ENCODE measurements around the gene HMGB4.

Gene HMGB4

DNA sequence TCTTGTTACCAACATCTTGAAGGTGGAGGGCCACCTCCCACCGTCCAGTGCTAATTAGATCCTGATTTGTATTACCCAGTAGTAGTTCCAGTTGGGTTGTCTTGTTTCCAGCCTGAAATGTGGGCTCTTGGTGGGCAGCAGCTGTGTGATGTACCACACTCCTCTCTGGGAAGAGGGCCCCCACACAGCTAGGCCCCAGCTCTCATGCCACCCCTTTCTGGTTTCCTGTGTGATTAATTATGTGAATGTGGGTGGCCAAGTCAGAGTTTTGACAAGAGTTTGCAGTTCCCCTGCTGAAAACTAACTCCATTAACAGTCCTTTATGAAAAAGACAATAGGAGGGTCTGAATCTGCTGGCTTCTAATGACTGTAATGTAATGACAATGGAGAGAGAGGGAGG, 3.8 kb downstream of the HMGB4 start:
- Histone ChIP-seq H3K9ac (ENCODE audit: low read depth, low read length, poor library complexity, severe bottlenecking) (no peak overlapping the region), H3K4me1 (ENCODE audit: insufficient read depth, low read length, poor library complexity, severe bottlenecking) (no peaks in the 10 kb centered on the region), H3K79me2 (ENCODE audit: insufficient read depth, low read length) (no peaks in the 10 kb centered on the region), H3F3A (ENCODE audit: low read depth) (no peaks in the 10 kb centered on the region), H3K9me2 (replicated peaks; ENCODE audit: low read depth, low read length) (no peaks in the 10 kb centered on the region), H3K4me2 (ENCODE audit: low read depth, low read length, poor library complexity, severe bottlenecking) (no peak overlapping the region), H3K4me3 (ENCODE audit: low read length, poor library complexity, severe bottlenecking) (no peak overlapping the region), H3K36me3 (ENCODE audit: insufficient read depth, low read length) (no peaks in the 10 kb centered on the region), H3K27me3 (ENCODE audit: insufficient read depth, low read length, poor library complexity, severe bottlenecking) (no peaks in the 10 kb centered on the region), H3K9me3 (ENCODE audit: insufficient read depth, low read depth, low read length) (no peaks in the 10 kb centered on the region), H4K20me1 (ENCODE audit: insufficient read depth, low read length, poor library complexity, severe bottlenecking) (no peaks in the 10 kb centered on the region), H2AFZ (ENCODE audit: low read length) (no peak overlapping the region)
- no peak for TF ChIP-seq EZH2phosphoT487 (IDR thresholded peaks at IDR 0.05; ENCODE audit: borderline replicate concordance)
- TF ChIP-seq, protein P1, sequence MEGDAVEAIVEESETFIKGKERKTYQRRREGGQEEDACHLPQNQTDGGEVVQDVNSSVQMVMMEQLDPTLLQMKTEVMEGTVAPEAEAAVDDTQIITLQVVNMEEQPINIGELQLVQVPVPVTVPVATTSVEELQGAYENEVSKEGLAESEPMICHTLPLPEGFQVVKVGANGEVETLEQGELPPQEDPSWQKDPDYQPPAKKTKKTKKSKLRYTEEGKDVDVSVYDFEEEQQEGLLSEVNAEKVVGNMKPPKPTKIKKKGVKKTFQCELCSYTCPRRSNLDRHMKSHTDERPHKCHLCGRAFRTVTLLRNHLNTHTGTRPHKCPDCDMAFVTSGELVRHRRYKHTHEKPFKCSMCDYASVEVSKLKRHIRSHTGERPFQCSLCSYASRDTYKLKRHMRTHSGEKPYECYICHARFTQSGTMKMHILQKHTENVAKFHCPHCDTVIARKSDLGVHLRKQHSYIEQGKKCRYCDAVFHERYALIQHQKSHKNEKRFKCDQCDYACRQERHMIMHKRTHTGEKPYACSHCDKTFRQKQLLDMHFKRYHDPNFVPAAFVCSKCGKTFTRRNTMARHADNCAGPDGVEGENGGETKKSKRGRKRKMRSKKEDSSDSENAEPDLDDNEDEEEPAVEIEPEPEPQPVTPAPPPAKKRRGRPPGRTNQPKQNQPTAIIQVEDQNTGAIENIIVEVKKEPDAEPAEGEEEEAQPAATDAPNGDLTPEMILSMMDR (conservative IDR thresholded peaks at IDR 0.05; ENCODE audit: low read length), result no peak

DNA sequence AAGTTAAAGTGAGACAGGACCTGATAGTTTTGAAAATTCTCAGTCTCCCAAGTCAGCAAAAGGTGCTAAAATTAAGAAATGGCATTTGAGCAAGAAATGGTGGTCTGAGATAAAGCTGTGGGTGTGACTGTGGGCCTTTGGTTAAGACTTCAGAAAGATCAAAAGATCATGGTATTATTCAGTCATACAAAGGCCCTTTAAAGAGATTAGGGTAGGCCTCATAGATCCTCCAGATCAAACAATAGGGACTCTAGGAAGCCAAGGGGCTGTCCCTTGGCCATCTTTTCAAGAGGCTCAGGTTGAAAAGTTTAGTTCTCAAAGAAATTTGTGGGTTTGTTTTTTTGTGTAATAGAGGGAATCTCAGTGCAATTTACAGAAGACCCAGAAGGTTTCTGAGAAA, 8.4 kb downstream of the HMGB4 start:
- H3F3A ChIP-seq (ENCODE audit: low read depth), result no peaks in the 10 kb centered on the region
- H3K4me2 ChIP-seq (ENCODE audit: low read depth, low read length, poor library complexity, severe bottlenecking), result no peak overlapping the region
- H3K9me3 ChIP-seq (ENCODE audit: insufficient read depth, low read depth, low read length), result no peaks in the 10 kb centered on the region
- no peak for TF ChIP-seq EZH2phosphoT487 (IDR thresholded peaks at IDR 0.05; ENCODE audit: borderline replicate concordance)
- TF ChIP-seq, protein P1 (conservative IDR thresholded peaks at IDR 0.05; ENCODE audit: low read length), result no peak
- H3K4me1 ChIP-seq (ENCODE audit: insufficient read depth, low read length, poor library complexity, severe bottlenecking), result no peaks in the 10 kb centered on the region
- H3K36me3 ChIP-seq (ENCODE audit: insufficient read depth, low read length), result no peaks in the 10 kb centered on the region
- no peak overlapping the region for H2AFZ ChIP-seq (ENCODE audit: low read length)
- H3K4me3 ChIP-seq (ENCODE audit: low read length, poor library complexity, severe bottlenecking), result no peak overlapping the region
- H3K27me3 ChIP-seq (ENCODE audit: insufficient read depth, low read length, poor library complexity, severe bottlenecking), result no peaks in the 10 kb centered on the region
- no peaks in the 10 kb centered on the region for H3K79me2 ChIP-seq (ENCODE audit: insufficient read depth, low read length)
- H3K9ac ChIP-seq (ENCODE audit: low read depth, low read length, poor library complexity, severe bottlenecking), result no peak overlapping the region
- H3K9me2 ChIP-seq (replicated peaks; ENCODE audit: low read depth, low read length), result no peaks in the 10 kb centered on the region
- H4K20me1 ChIP-seq (ENCODE audit: insufficient read depth, low read length, poor library complexity, severe bottlenecking), result no peaks in the 10 kb centered on the region

DNA sequence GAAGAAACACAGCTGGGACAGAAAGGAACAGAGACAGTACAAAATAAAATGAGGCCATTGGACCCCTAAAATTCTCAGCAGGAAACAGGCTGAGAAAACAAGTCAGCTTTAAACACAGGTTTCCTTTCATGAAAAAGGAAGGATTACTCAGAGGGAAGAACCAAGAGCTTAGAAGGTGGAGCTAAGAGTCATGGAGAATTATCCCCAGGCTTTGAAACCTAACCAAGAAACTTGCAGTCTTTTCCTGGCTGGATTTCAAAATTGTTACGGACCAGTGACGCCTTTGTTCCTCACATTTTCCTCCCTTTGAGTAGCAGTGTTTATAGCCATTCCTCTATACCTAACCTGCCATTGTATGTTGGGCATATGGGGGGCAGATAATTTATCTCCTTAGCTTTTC, 8.8 kb downstream of the HMGB4 start:
- no peaks in the 10 kb centered on the region for H3K9me3 ChIP-seq (ENCODE audit: insufficient read depth, low read depth, low read length)
- no peak overlapping the region for H2AFZ ChIP-seq (ENCODE audit: low read length)
- no peaks in the 10 kb centered on the region for H4K20me1 ChIP-seq (ENCODE audit: insufficient read depth, low read length, poor library complexity, severe bottlenecking)
- no peaks in the 10 kb centered on the region for H3K4me1 ChIP-seq (ENCODE audit: insufficient read depth, low read length, poor library complexity, severe bottlenecking)
- H3K27me3 ChIP-seq (ENCODE audit: insufficient read depth, low read length, poor library complexity, severe bottlenecking), result no peaks in the 10 kb centered on the region
- no peaks in the 10 kb centered on the region for H3K79me2 ChIP-seq (ENCODE audit: insufficient read depth, low read length)
- TF ChIP-seq, protein P1 (conservative IDR thresholded peaks at IDR 0.05; ENCODE audit: low read length), result no peak
- no peak for TF ChIP-seq EZH2phosphoT487 (IDR thresholded peaks at IDR 0.05; ENCODE audit: borderline replicate concordance)
- no peak overlapping the region for H3K4me3 ChIP-seq (ENCODE audit: low read length, poor library complexity, severe bottlenecking)
- no peaks in the 10 kb centered on the region for H3K36me3 ChIP-seq (ENCODE audit: insufficient read depth, low read length)
- H3F3A ChIP-seq (ENCODE audit: low read depth), result no peaks in the 10 kb centered on the region
- H3K9ac ChIP-seq (ENCODE audit: low read depth, low read length, poor library complexity, severe bottlenecking), result no peak overlapping the region
- H3K4me2 ChIP-seq (ENCODE audit: low read depth, low read length, poor library complexity, severe bottlenecking), result no peak overlapping the region
- H3K9me2 ChIP-seq (replicated peaks; ENCODE audit: low read depth, low read length), result no peaks in the 10 kb centered on the region
